ENCODE measurements around the gene RAB8A. TPM values are rescaled to one million over a fixed set of nuclear protein-coding genes. Genes with fewer than 3 reads are reported as not detected.

The RAB8A gene
- total and polyA plus RNA-seq, 9 of the 15 experiments (the other 6 are each of a cell fraction or from before 2014, with no cell fraction given): 11.2 to 102 (median 53.2) TPM

GRCh38 chr19:16115301-16116039 lies 3.8 kb downstream of the RAB8A start (continued):
- no peak for TF ChIP-seq ZBTB49 (CRISPR knock-in tag; IDR thresholded peaks at IDR 0.05; ENCODE audit: borderline replicate concordance)

GRCh38 chr19:16116067-16116466 lies 4.4 kb downstream of the RAB8A start:
- Histone ChIP-seq H3K4me3 (no peak overlapping the region), H3K9me1 (ENCODE audit: control insufficient read depth, insufficient read depth, low read length) (no peaks in the 10 kb centered on the region), H3K4me2 (ENCODE audit: insufficient read depth, low read length) (no peak overlapping the region), H3K79me2 (ENCODE audit: control insufficient read depth, insufficient read depth, low read length) (peaks cover 43% of the 10 kb centered on the region), H4K20me1 (replicated peaks; ENCODE audit: control insufficient read depth, insufficient read depth, low read length) (peaks cover 17% of the 10 kb centered on the region), H3K4me1 (replicated peaks in 1 of 2; ENCODE audit: control insufficient read depth in 2 of 2, insufficient read depth in 2 of 2, low read length in 2 of 2) (peaks cover 13 to 16% of the 10 kb centered on the region in 2 experiments), H2AFZ (ENCODE audit: low read depth, low read length) (no peak overlapping the region), H3K27ac (ENCODE audit: extremely low read depth, low read depth, low read length) (no peak overlapping the region), H3K9ac (ENCODE audit: insufficient read depth in 1 of 2, low read depth in 2 of 2, low read length in 2 of 2) (peak overlapping the region in 1 of 2 experiments; percentile 66; a peak in 1 of 4 replicates), H3K9me3 (replicated peaks; ENCODE audit: control insufficient read depth, insufficient read depth, low read depth, low read length) (no peaks in the 10 kb centered on the region), H3K36me3 (ENCODE audit: control insufficient read depth, insufficient read depth, low read length) (peaks cover 63% of the 10 kb centered on the region; the same call in 2 of the 3 replicates), H3K27me3 (ENCODE audit: control insufficient read depth in 2 of 2, insufficient read depth in 2 of 2, low read length in 2 of 2) (no peaks in the 10 kb centered on the region)
- ATAC-seq (no peak), FAIRE-seq (no peak), DNase-seq (ENCODE audit: extremely low read depth in 1 of 4, low spot score in 3 of 4) (no peak)
- in situ Hi-C loops (cut with MboI): no loop called here
- intact Hi-C loops (cut with micrococcal nuclease): no loop called here
- BruUV-seq (replicated peaks): no TSS peak
- ChIA-PET POLR2A (interaction anchor here (0.6 kb wide), 1 partner anchor 27 kb away, joined by 3 read pairs; no protein-coding TSS in a partner anchor), CTCF (ENCODE audit: low intra/inter-chr PET ratio) (no interaction called here)
- 89% methylated on average over 4 of the region's 4 CpGs for WGBS (ENCODE audit: insufficient coverage, low coverage, missing lambda C conversion rate)
- TF ChIP-seq HDAC1 (IDR thresholded peaks at IDR 0.05): no peak
- no peak for TF ChIP-seq CBX8 (IDR thresholded peaks at IDR 0.05; ENCODE audit: borderline replicate concordance, extremely low read depth, low read depth, low read length, poor library complexity, severe bottlenecking)
- TF ChIP-seq CSDE1 (IDR thresholded peaks at IDR 0.05): no peak
- TF ChIP-seq HNRNPLL (IDR thresholded peaks at IDR 0.05; ENCODE audit: low read depth, low read length, poor library complexity, severe bottlenecking): no peak
- TF ChIP-seq ZNF436 (CRISPR knock-in tag; IDR thresholded peaks at IDR 0.05): no peak
- no peak for TF ChIP-seq CHD1 (IDR thresholded peaks at IDR 0.05; ENCODE audit: low read length)
- no peak for TF ChIP-seq RHOXF2B (CRISPR knock-in tag; conservative IDR thresholded peaks at IDR 0.05)
- no peak for TF ChIP-seq RBM14 (IDR thresholded peaks at IDR 0.05; ENCODE audit: borderline replicate concordance, insufficient read depth, low read depth, low read length)
- TF ChIP-seq HNRNPH1 (optimal IDR thresholded peaks at IDR 0.05; ENCODE audit: low read depth, low read length): no peak
- no peak for TF ChIP-seq GTF2A2 (tag; IDR thresholded peaks at IDR 0.05)
